HEK293 (cell line): Measurements from ENCODE around the gene CACNA2D3.

Source experiments
- CTCF ChIA-PET: fragments of 350-600 bp; formaldehyde crosslinking; extraction: SDS; loops from one replicate; lab custom pipeline; 2021; ENCODE audit warnings: antibody characterized with exemption; lab: Yijun Ruan, JAX
- POLR2A ChIA-PET: fragments of 300-600 bp; formaldehyde crosslinking; extraction: SDS; loops from one replicate; lab custom pipeline; 2020; ENCODE audit warnings: antibody characterized with exemption, inconsistent platforms; lab: Yijun Ruan, JAX
- H3K27ac ChIP-seq: fragments of 200-500 bp; sonication (Bioruptor generic); 2 replicates; pipeline ENCODE4 v1.5.1; 2014; ENCODE audit warnings: low read depth, low read length, control low read depth, inconsistent platforms; ENCODE audit errors: extremely low read depth
- H3K36me3 ChIP-seq, 2 experiments: fragments of 200-500 bp in 1 of 2; sonication (Bioruptor generic) in 1 of 2; 1 replicate in 1 of 2; 2 replicates in 1 of 2; pipeline ENCODE4 v1.5.1; 2014 to 2017; ENCODE audit warnings: inconsistent platforms in 2 of 2, low read length in 2 of 2; ENCODE audit not compliant: control insufficient read depth in 2 of 2, insufficient read depth in 1 of 2
- H3K4me1 ChIP-seq: fragments of 200-500 bp; sonication (Bioruptor generic); 2 replicates; pipeline ENCODE4 v1.5.1; 2014; ENCODE audit warnings: mild to moderate bottlenecking, low read length, inconsistent platforms; ENCODE audit not compliant: control insufficient read depth, insufficient read depth
- H3K4me3 ChIP-seq: 2 replicates; pipeline ENCODE4 v1.5.1; 2011; ENCODE audit warnings: low read depth, mild to moderate bottlenecking, control low read depth, low read length, moderate library complexity
- H3K9me3 ChIP-seq: fragments of 200-500 bp; sonication (Bioruptor generic); 2 replicates; pipeline ENCODE4 v1.5.1; 2014; ENCODE audit warnings: low read depth, low read length, inconsistent platforms; ENCODE audit not compliant: control insufficient read depth, insufficient read depth
- FEZF1 ChIP-seq: fragments of 450-650 bp; formaldehyde crosslinking; IDR thresholded peaks from 2 replicates; pipeline ENCODE4 v1.5.1; 2016; ENCODE audit warnings: missing biosample characterization, missing genetic modification characterization
- HOXA7 ChIP-seq: sonication (generic); formaldehyde crosslinking; IDR thresholded peaks from 2 replicates; pipeline ENCODE4 v1.8.1; 2022; ENCODE audit warnings: missing genetic modification reagents, borderline replicate concordance
- KLF7 ChIP-seq: fragments of 450-650 bp; formaldehyde crosslinking; IDR thresholded peaks from 2 replicates; pipeline ENCODE4 v1.5.1; 2016; ENCODE audit warnings: missing biosample characterization, missing genetic modification characterization, borderline replicate concordance
- MYNN ChIP-seq: fragments of 450-650 bp; formaldehyde crosslinking; IDR thresholded peaks from 2 replicates; pipeline ENCODE4 v1.5.1; 2016; ENCODE audit warnings: missing biosample characterization, missing genetic modification characterization, borderline replicate concordance
- SP3 ChIP-seq: fragments of 450-650 bp; formaldehyde crosslinking; IDR thresholded peaks from 2 replicates; pipeline ENCODE4 v1.5.1; 2016; ENCODE audit warnings: missing biosample characterization, missing genetic modification characterization
- TRIM28 ChIP-seq: IDR thresholded peaks from 2 replicates; pipeline ENCODE4 v1.6.1; 2011; ENCODE audit warnings: low read length, control low read depth, borderline replicate concordance
- ZBTB48 ChIP-seq: fragments of 450-650 bp; formaldehyde crosslinking; IDR thresholded peaks from 2 replicates; pipeline ENCODE4 v1.5.1; 2016; ENCODE audit warnings: missing biosample characterization, missing genetic modification characterization
- ZNF155 ChIP-seq: fragments of 450-650 bp; formaldehyde crosslinking; IDR thresholded peaks from 2 replicates; pipeline ENCODE4 v1.5.1; 2016; ENCODE audit warnings: missing biosample characterization, missing genetic modification characterization
- ZNF184 ChIP-seq: fragments of 450-650 bp; IDR thresholded peaks from 2 replicates; pipeline ENCODE4 v1.5.1; 2018; ENCODE audit warnings: missing biosample characterization, mild to moderate bottlenecking, missing genetic modification characterization
- ZNF23 ChIP-seq: fragments of 450-650 bp; formaldehyde crosslinking; IDR thresholded peaks from 2 replicates; pipeline ENCODE4 v1.5.1; 2016; ENCODE audit warnings: missing biosample characterization, missing genetic modification characterization, borderline replicate concordance
- ZNF266 ChIP-seq: fragments of 450-650 bp; formaldehyde crosslinking; IDR thresholded peaks from 2 replicates; pipeline ENCODE4 v1.5.1; 2016; ENCODE audit warnings: missing biosample characterization, missing genetic modification characterization, low read depth
- ZNF350 ChIP-seq: fragments of 450-650 bp; formaldehyde crosslinking; IDR thresholded peaks from 2 replicates; pipeline ENCODE4 v1.5.0; 2017; ENCODE audit warnings: missing biosample characterization, mild to moderate bottlenecking, missing genetic modification characterization
- TF ChIP-seq, protein P1 (sequence below): fragments of 450-650 bp; formaldehyde crosslinking; IDR thresholded peaks from 2 replicates; pipeline ENCODE4 v1.5.1; 2016; ENCODE audit warnings: missing biosample characterization, missing genetic modification characterization
- TF ChIP-seq, protein P2 (sequence below): fragments of 450-650 bp; formaldehyde crosslinking; IDR thresholded peaks from 2 replicates; pipeline ENCODE4 v1.5.1; 2016; ENCODE audit warnings: missing biosample characterization, missing genetic modification characterization
- TF ChIP-seq, protein P3 (sequence below): fragments of 450-650 bp; formaldehyde crosslinking; IDR thresholded peaks from 2 replicates; pipeline ENCODE4 v1.5.1; 2017; ENCODE audit warnings: missing biosample characterization, missing genetic modification characterization
- TF ChIP-seq, protein P4 (sequence below): fragments of 450-650 bp; formaldehyde crosslinking; IDR thresholded peaks from 2 replicates; pipeline ENCODE4 v1.5.1; 2016; ENCODE audit warnings: missing biosample characterization, missing genetic modification characterization
- TF ChIP-seq, protein P5 (sequence below): fragments of 450-650 bp; formaldehyde crosslinking; IDR thresholded peaks from 2 replicates; pipeline ENCODE4 v1.5.0; 2017; ENCODE audit warnings: missing biosample characterization, missing genetic modification characterization, borderline replicate concordance

The CACNA2D3 gene

DNA sequence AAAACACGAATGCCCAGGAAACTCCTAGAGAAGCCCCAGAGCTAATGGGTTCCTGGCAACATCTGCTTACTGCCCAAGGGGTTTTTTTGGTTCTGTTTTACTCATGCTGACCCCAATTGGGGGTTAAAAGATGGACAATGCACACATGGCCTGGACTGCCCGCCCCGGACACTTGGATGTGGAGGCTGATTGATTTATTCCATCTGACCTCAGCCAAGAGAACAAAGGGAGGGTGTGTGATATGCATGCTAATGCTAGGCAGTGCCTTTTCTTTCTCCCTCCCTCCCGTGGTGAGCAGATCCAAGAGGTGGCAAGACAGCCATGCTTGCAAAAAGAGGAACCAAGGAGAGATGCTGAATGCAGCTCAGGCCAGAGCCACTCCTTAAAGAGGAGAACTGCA is 808.8 kb downstream of the CACNA2D3 start:
- TF ChIP-seq, protein P1, sequence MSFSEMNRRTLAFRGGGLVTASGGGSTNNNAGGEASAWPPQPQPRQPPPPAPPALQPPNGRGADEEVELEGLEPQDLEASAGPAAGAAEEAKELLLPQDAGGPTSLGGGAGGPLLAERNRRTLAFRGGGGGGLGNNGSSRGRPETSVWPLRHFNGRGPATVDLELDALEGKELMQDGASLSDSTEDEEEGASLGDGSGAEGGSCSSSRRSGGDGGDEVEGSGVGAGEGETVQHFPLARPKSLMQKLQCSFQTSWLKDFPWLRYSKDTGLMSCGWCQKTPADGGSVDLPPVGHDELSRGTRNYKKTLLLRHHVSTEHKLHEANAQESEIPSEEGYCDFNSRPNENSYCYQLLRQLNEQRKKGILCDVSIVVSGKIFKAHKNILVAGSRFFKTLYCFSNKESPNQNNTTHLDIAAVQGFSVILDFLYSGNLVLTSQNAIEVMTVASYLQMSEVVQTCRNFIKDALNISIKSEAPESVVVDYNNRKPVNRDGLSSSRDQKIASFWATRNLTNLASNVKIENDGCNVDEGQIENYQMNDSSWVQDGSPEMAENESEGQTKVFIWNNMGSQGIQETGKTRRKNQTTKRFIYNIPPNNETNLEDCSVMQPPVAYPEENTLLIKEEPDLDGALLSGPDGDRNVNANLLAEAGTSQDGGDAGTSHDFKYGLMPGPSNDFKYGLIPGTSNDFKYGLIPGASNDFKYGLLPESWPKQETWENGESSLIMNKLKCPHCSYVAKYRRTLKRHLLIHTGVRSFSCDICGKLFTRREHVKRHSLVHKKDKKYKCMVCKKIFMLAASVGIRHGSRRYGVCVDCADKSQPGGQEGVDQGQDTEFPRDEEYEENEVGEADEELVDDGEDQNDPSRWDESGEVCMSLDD (tag by site-specific recombination), result no peak
- TF ChIP-seq ZNF184 (tag by site-specific recombination) (no peak), SP3 (tag by site-specific recombination) (no peak)
- Histone ChIP-seq H3K36me3 (no peaks in the 10 kb centered on the region), H3K9me3 (no peaks in the 10 kb centered on the region), H3K4me3 (no peak overlapping the region), H3K4me1 (no peaks in the 10 kb centered on the region), H3K27ac (no peak overlapping the region)
- ChIA-PET POLR2A (no interaction called here), CTCF (no interaction called here)

DNA sequence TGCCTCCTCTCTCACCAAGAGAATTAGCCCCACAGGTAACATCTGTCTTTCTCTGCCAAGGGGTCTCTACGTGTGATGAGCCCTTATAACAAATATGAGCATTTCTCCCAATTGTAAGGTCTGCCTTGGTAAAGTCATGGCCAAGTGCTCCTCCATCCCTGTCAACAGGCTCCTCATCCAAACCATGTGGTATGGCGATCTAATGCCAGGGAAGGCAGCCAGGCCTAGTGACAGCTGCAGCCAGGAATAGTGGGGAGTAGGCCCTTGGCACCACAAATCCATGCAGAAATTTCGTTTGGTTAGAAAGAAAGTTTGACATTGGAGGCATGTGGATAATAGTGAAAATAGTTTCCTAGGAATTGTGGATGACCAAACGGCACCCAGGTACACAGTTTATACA is 810.3 kb downstream of the CACNA2D3 start:
- Histone ChIP-seq H3K4me3 (no peak overlapping the region), H3K4me1 (no peaks in the 10 kb centered on the region), H3K27ac (no peak overlapping the region), H3K36me3 (no peaks in the 10 kb centered on the region), H3K9me3 (no peaks in the 10 kb centered on the region)
- CTCF ChIA-PET, result interaction anchor here (0.7 kb wide), 1 partner anchor 377 kb away, joined by 3 read pairs; no protein-coding TSS in a partner anchor
- POLR2A ChIA-PET, result no interaction called here
- TF ChIP-seq, protein P2, sequence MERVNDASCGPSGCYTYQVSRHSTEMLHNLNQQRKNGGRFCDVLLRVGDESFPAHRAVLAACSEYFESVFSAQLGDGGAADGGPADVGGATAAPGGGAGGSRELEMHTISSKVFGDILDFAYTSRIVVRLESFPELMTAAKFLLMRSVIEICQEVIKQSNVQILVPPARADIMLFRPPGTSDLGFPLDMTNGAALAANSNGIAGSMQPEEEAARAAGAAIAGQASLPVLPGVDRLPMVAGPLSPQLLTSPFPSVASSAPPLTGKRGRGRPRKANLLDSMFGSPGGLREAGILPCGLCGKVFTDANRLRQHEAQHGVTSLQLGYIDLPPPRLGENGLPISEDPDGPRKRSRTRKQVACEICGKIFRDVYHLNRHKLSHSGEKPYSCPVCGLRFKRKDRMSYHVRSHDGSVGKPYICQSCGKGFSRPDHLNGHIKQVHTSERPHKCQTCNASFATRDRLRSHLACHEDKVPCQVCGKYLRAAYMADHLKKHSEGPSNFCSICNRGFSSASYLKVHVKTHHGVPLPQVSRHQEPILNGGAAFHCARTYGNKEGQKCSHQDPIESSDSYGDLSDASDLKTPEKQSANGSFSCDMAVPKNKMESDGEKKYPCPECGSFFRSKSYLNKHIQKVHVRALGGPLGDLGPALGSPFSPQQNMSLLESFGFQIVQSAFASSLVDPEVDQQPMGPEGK, result no peak
- TF ChIP-seq, protein P3, sequence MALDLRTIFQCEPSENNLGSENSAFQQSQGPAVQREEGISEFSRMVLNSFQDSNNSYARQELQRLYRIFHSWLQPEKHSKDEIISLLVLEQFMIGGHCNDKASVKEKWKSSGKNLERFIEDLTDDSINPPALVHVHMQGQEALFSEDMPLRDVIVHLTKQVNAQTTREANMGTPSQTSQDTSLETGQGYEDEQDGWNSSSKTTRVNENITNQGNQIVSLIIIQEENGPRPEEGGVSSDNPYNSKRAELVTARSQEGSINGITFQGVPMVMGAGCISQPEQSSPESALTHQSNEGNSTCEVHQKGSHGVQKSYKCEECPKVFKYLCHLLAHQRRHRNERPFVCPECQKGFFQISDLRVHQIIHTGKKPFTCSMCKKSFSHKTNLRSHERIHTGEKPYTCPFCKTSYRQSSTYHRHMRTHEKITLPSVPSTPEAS (tag by site-specific recombination), result no peak
- TF ChIP-seq ZNF155 (tag by site-specific recombination) (no peak), ZBTB48 (tag by site-specific recombination) (no peak), TRIM28 (no peak), FEZF1 (tag by site-specific recombination) (no peak), ZNF350 (tag by site-specific recombination) (no peak), KLF7 (tag by site-specific recombination) (no peak), MYNN (no peak), HOXA7 (CRISPR knock-in tag) (no peak), ZNF266 (tag by site-specific recombination) (no peak), ZNF23 (tag by site-specific recombination) (no peak)
- TF ChIP-seq, protein P4, sequence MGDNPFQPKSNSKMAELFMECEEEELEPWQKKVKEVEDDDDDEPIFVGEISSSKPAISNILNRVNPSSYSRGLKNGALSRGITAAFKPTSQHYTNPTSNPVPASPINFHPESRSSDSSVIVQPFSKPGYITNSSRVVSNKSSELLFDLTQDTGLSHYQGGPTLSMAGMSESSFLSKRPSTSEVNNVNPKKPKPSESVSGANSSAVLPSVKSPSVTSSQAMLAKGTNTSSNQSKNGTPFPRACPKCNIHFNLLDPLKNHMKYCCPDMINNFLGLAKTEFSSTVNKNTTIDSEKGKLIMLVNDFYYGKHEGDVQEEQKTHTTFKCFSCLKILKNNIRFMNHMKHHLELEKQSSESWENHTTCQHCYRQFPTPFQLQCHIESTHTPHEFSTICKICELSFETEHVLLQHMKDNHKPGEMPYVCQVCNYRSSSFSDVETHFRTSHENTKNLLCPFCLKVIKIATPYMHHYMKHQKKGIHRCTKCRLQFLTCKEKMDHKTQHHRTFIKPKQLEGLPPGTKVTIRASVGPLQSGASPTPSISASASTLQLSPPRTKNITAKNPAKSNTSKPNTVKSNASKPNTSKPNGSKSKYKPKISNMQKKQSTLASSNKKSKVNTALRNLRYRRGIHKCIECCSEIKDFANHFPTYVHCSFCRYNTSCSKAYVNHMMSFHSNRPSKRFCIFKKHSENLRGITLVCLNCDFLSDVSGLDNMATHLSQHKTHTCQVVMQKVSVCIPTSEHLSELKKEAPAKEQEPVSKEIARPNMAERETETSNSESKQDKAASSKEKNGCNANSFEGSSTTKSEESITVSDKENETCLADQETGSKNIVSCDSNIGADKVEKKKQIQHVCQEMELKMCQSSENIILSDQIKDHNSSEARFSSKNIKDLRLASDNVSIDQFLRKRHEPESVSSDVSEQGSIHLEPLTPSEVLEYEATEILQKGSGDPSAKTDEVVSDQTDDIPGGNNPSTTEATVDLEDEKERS (tag by site-specific recombination), result no peak
- TF ChIP-seq, protein P5, sequence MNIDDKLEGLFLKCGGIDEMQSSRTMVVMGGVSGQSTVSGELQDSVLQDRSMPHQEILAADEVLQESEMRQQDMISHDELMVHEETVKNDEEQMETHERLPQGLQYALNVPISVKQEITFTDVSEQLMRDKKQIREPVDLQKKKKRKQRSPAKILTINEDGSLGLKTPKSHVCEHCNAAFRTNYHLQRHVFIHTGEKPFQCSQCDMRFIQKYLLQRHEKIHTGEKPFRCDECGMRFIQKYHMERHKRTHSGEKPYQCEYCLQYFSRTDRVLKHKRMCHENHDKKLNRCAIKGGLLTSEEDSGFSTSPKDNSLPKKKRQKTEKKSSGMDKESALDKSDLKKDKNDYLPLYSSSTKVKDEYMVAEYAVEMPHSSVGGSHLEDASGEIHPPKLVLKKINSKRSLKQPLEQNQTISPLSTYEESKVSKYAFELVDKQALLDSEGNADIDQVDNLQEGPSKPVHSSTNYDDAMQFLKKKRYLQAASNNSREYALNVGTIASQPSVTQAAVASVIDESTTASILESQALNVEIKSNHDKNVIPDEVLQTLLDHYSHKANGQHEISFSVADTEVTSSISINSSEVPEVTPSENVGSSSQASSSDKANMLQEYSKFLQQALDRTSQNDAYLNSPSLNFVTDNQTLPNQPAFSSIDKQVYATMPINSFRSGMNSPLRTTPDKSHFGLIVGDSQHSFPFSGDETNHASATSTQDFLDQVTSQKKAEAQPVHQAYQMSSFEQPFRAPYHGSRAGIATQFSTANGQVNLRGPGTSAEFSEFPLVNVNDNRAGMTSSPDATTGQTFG (tag by site-specific recombination), result no peak
